Stimulated activated CD4-positive, alpha-beta T cell treated with anti-CD3 and anti-CD28 coated beads, Interleukin-12 subunit alpha, Interleukin-12 subunit beta, amount 100 ng/mL, for 4 hours (primary cell): ENCODE measurements around the gene NPTX1.

Source experiments
- DNase-seq: peaks from one replicate; pipeline ENCODE4 v3.0.0-alpha.2; 2020

Gene NPTX1

GRCh38 chr17:80424261-80424660, 52.1 kb downstream of the NPTX1 start:
- DNase-seq, result no peak

GRCh38 chr17:80423536-80424225, 52.7 kb downstream of the NPTX1 start:
- no peak for DNase-seq

- DNase-seq, result no peak
Observed at GRCh38 chr17:80422981-80423380, 53.4 kb downstream of the NPTX1 start.

GRCh38 chr17:80422276-80422675, 54.1 kb downstream of the NPTX1 start:
- no peak for DNase-seq

GRCh38 chr17:80421381-80422090, 54.9 kb downstream of the NPTX1 start:
- no peak for DNase-seq

GRCh38 chr17:80419255-80419654, 57.2 kb downstream of the NPTX1 start:
- no peak for DNase-seq

- DNase-seq, result no peak
Observed at GRCh38 chr17:80418589-80418988, 57.8 kb downstream of the NPTX1 start.
